PC-3 (cell line): ENCODE data around the gene VPS26B. TPM values are rescaled to one million over a fixed set of nuclear protein-coding genes. Genes with fewer than 3 reads are reported as not detected.

ENCODE experiments used
- ATAC-seq: fragments of 200-7000 bp; cut with Tn5 transposase; 2 replicates; pipeline ENCODE4 v1.9.1; 2020; ENCODE audit warnings: mild to moderate bottlenecking, moderate library complexity
- BruUV-seq: library from RNA; stranded (reverse); fragments of 400-500 nt; replicated peaks from 2 replicates; lab custom pipeline; 2021; lab: Mats Ljungman, UMichigan
- CTCF ChIA-PET: fragments of 300-600 bp; sonication (Branson Sonifier 250); formaldehyde crosslinking; loops from one replicate; lab custom pipeline; 2022; ENCODE audit warnings: antibody characterized with exemption; lab: Charles Lee
- POLR2A ChIA-PET: fragments of 300-600 bp; sonication (Branson Sonifier 250); formaldehyde crosslinking; loops from one replicate; lab custom pipeline; 2022; ENCODE audit warnings: antibody characterized with exemption; ENCODE audit not compliant: unreplicated experiment; lab: Charles Lee
- DNase-seq: peaks from one replicate; pipeline ENCODE4 v3.0.0-alpha.2; 2015
- H2AFZ ChIP-seq: fragments of 300-600 bp; sonication (generic); 2 replicates; pipeline ENCODE4 v1.6.0; 2016; ENCODE audit warnings: antibody characterized with exemption, low read length
- H3F3A ChIP-seq: fragments of 300-600 bp; sonication (generic); one replicate; pipeline ENCODE4 v1.6.0; 2017; ENCODE audit warnings: antibody characterized with exemption, low read length, control low read depth, mild to moderate bottlenecking; ENCODE audit not compliant: unreplicated experiment
- H3K27ac ChIP-seq: fragments of 300-600 bp; sonication (generic); 2 replicates; pipeline ENCODE4 v1.5.1; 2016; ENCODE audit warnings: mild to moderate bottlenecking, low read length
- H3K27me3 ChIP-seq: fragments of 300-600 bp; sonication (generic); 2 replicates; pipeline ENCODE4 v1.6.1; 2016; ENCODE audit warnings: low read length, mixed read lengths
- H3K36me3 ChIP-seq: fragments of 300-600 bp; sonication (generic); 2 replicates; pipeline ENCODE4 v1.6.1; 2016; ENCODE audit warnings: low read depth, mixed run types, low read length, mixed read lengths
- H3K4me1 ChIP-seq: fragments of 300-600 bp; sonication (generic); 2 replicates; pipeline ENCODE4 v1.5.1; 2016; ENCODE audit warnings: low read length; ENCODE audit not compliant: insufficient read depth
- H3K4me2 ChIP-seq: fragments of 300-600 bp; sonication (generic); 2 replicates; pipeline ENCODE4 v1.6.0; 2016; ENCODE audit warnings: low read length
- H3K4me3 ChIP-seq: fragments of 300-600 bp; sonication (generic); 2 replicates; pipeline ENCODE4 v1.5.1; 2016; ENCODE audit warnings: mild to moderate bottlenecking, low read length, mixed read lengths
- H3K79me2 ChIP-seq: fragments of 300-600 bp; sonication (generic); 2 replicates; pipeline ENCODE4 v1.6.1; 2017; ENCODE audit warnings: low read length, mixed read lengths
- H3K9ac ChIP-seq: fragments of 300-600 bp; sonication (generic); 2 replicates; pipeline ENCODE4 v1.6.0; 2016; ENCODE audit warnings: mild to moderate bottlenecking, low read length
- H3K9me2 ChIP-seq: fragments of 300-600 bp; sonication (generic); replicated peaks from 2 replicates; pipeline ENCODE4 v1.6.1; 2016; ENCODE audit warnings: mixed run types, low read length, mixed read lengths
- H3K9me3 ChIP-seq: fragments of 300-600 bp; sonication (generic); 2 replicates; pipeline ENCODE4 v1.6.1; 2016; ENCODE audit warnings: low read length, mixed read lengths
- H4K20me1 ChIP-seq: fragments of 300-600 bp; sonication (generic); 2 replicates; pipeline ENCODE4 v1.6.1; 2016; ENCODE audit warnings: low read length, mixed read lengths
- EZH2 ChIP-seq: fragments of 300-600 bp; sonication (generic); IDR thresholded peaks from one replicate; pipeline ENCODE4 v1.6.1; 2017; ENCODE audit warnings: antibody characterized with exemption, mild to moderate bottlenecking, low read length; ENCODE audit not compliant: unreplicated experiment
- EZH2phosphoT487 ChIP-seq: fragments of 300-600 bp; sonication (generic); IDR thresholded peaks from 2 replicates; pipeline ENCODE4 v1.6.1; 2018; ENCODE audit warnings: mild to moderate bottlenecking, antibody characterized with exemption, low read length, borderline replicate concordance
- intact Hi-C: fragments of 100-400 bp; cut with micrococcal nuclease; formaldehyde crosslinking; loops from 2 replicates; pipeline ENCODE4 v1.9.0; 2023
- total RNA-seq: library from RNA; depleted of rRNA; stranded (reverse); fragments of >200 nt; gene quantifications from 2 replicates; pipeline ENCODE4 v1.2.3, GENCODE V29; 2014
- TF ChIP-seq, protein P1 (sequence below): fragments of 300-600 bp; sonication (generic); conservative IDR thresholded peaks from 2 replicates; pipeline ENCODE4 v1.5.1; 2017; ENCODE audit warnings: antibody characterized with exemption, low read depth, mild to moderate bottlenecking, low read length

VPS26B gene
- total RNA-seq, 1 experiment from 2014 or later = 49.2 TPM

- no peaks in the 10 kb centered on the region for H3K9me2 ChIP-seq
- H3K9ac ChIP-seq = no peak overlapping the region
- no peak overlapping the region for H3K4me3 ChIP-seq
- DNase-seq (no peak), ATAC-seq (no peak)
- intact Hi-C loops = no loop called here
- H4K20me1 ChIP-seq = no peaks in the 10 kb centered on the region
- no peak overlapping the region for H2AFZ ChIP-seq
- ChIA-PET CTCF (no interaction called here), POLR2A (no interaction called here)
- no peak overlapping the region for H3K27ac ChIP-seq
- peaks cover 40% of the 10 kb centered on the region for H3K27me3 ChIP-seq
- no peak overlapping the region for H3K4me2 ChIP-seq
- no peaks in the 10 kb centered on the region for H3K9me3 ChIP-seq
- H3F3A ChIP-seq = no peaks in the 10 kb centered on the region
- TF ChIP-seq EZH2 (no peak), EZH2phosphoT487 (no peak)
- TF ChIP-seq, protein P1, sequence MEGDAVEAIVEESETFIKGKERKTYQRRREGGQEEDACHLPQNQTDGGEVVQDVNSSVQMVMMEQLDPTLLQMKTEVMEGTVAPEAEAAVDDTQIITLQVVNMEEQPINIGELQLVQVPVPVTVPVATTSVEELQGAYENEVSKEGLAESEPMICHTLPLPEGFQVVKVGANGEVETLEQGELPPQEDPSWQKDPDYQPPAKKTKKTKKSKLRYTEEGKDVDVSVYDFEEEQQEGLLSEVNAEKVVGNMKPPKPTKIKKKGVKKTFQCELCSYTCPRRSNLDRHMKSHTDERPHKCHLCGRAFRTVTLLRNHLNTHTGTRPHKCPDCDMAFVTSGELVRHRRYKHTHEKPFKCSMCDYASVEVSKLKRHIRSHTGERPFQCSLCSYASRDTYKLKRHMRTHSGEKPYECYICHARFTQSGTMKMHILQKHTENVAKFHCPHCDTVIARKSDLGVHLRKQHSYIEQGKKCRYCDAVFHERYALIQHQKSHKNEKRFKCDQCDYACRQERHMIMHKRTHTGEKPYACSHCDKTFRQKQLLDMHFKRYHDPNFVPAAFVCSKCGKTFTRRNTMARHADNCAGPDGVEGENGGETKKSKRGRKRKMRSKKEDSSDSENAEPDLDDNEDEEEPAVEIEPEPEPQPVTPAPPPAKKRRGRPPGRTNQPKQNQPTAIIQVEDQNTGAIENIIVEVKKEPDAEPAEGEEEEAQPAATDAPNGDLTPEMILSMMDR = no peak
- no peaks in the 10 kb centered on the region for H3K4me1 ChIP-seq
- BruUV-seq = no TSS peak
- H3K36me3 ChIP-seq = no peaks in the 10 kb centered on the region
- H3K79me2 ChIP-seq = no peaks in the 10 kb centered on the region
Observed at GRCh38 chr11:134288486-134288885, 64.0 kb downstream of the VPS26B start.

DNA sequence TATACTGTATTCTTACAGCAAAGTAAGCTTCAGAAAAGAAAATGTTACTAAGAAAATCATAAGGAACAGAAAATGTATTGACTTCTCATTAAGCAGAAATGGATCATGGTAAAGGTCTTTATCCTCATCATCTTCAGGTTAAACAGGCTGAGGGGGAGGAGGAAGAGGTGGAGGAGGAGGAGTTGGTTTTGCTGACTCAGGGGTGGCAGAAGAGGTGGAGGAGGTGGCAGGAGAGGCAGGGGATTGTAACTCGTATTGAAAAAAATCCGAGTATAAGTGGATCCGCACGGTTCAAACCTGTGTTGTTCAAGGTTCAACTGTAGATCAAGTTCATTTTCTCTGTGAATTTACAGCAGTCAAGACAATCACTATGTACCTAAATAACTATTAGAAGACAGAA lies 64.7 kb downstream of the VPS26B start:
- TF ChIP-seq, protein P1 = no peak
- TF ChIP-seq EZH2 (no peak), EZH2phosphoT487 (no peak)

DNA sequence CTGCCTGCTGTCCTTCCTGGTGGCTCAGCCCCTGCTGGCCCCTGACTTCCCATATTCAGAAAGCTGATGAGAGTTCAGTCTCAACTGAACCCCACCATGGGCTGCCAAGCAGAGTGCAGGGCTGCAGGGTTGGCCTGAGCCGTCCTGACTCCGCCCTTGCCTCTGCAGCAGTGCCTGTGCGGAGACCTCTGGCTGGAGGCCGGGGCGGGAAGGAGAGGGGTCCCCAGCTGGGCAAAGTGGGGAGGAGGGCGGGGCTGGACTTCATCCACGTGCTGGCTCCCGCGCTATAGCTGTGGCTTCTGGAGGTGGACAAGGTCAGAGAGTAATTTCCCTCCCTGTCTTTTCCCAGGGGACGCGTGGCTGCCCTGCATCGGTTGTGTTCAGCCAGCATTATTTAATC lies 65.3 kb downstream of the VPS26B start:
- H3K4me3 ChIP-seq = no peak overlapping the region
- POLR2A ChIA-PET = no interaction called here
- TF ChIP-seq EZH2 = no peak
- TF ChIP-seq EZH2phosphoT487 = no peak
- TF ChIP-seq, protein P1 = no peak
- no peaks in the 10 kb centered on the region for H3F3A ChIP-seq
- no peaks in the 10 kb centered on the region for H3K79me2 ChIP-seq
- CTCF ChIA-PET = no interaction called here
- H4K20me1 ChIP-seq = no peaks in the 10 kb centered on the region
- no peaks in the 10 kb centered on the region for H3K36me3 ChIP-seq
- no peak overlapping the region for H3K9ac ChIP-seq
- H3K9me3 ChIP-seq = no peaks in the 10 kb centered on the region
- ATAC-seq = no peak
- no peak for DNase-seq
- no peaks in the 10 kb centered on the region for H3K9me2 ChIP-seq
- intact Hi-C loops = no loop called here
- no peak overlapping the region for H2AFZ ChIP-seq
- no peaks in the 10 kb centered on the region for H3K4me1 ChIP-seq
- BruUV-seq = no TSS peak
- peaks cover 44% of the 10 kb centered on the region for H3K27me3 ChIP-seq
- H3K4me2 ChIP-seq = no peak overlapping the region
- H3K27ac ChIP-seq = no peak overlapping the region

More for the DNA sequence above, 64.7 kb downstream of the VPS26B start:
- intact Hi-C loops = no loop called here
- no peak overlapping the region for H3K4me3 ChIP-seq
- no peak for DNase-seq
- no peak overlapping the region for H3K4me2 ChIP-seq
- no peaks in the 10 kb centered on the region for H3K36me3 ChIP-seq
- peaks cover 38% of the 10 kb centered on the region for H3K27me3 ChIP-seq
- no TSS peak for BruUV-seq
- H4K20me1 ChIP-seq = no peaks in the 10 kb centered on the region
- POLR2A ChIA-PET = no interaction called here
- no peak for ATAC-seq
- no peak overlapping the region for H2AFZ ChIP-seq
- no peaks in the 10 kb centered on the region for H3K79me2 ChIP-seq
- no peaks in the 10 kb centered on the region for H3K4me1 ChIP-seq
- H3K9ac ChIP-seq = no peak overlapping the region
- no peak overlapping the region for H3K27ac ChIP-seq
- no peaks in the 10 kb centered on the region for H3F3A ChIP-seq
- CTCF ChIA-PET = no interaction called here
- no peaks in the 10 kb centered on the region for H3K9me3 ChIP-seq
- no peaks in the 10 kb centered on the region for H3K9me2 ChIP-seq
